ENCODE measurements around the gene PRRT4.

DNA sequence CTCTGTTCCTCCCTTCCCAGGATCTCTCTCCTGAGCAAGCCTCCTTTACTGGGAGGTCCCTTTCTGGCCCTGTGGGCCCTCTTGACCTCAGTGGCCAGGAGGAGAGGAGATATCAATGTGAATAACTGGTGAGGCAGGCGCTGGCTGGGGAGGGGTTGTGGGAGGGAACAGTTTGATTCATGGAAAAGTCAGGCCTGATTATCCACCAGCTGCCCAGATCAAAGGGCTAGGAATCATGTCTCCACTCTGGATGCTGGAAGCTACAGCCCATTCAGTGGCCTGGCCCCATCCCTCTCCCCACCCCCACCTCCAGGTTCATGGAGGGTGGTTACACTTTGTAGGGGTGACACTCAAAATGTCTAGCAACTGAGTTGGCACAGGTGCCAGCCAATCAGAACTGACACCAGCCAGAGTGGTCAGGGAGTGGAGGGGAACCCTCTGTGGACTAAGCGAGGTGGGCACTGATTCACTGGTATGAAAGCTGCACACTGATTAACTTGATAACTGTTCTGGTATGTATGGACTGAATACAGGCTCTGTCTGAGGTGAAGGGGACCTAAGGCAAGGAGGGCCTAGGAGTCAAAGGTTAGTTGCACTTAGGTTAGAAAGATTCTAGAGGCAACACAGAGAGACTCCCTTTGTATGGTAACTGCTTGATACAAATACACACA, 4.8 kb downstream of the PRRT4 start:
- no peak for TF ChIP-seq POLR2A (IDR thresholded peaks at IDR 0.05)
- TF ChIP-seq, protein P1, sequence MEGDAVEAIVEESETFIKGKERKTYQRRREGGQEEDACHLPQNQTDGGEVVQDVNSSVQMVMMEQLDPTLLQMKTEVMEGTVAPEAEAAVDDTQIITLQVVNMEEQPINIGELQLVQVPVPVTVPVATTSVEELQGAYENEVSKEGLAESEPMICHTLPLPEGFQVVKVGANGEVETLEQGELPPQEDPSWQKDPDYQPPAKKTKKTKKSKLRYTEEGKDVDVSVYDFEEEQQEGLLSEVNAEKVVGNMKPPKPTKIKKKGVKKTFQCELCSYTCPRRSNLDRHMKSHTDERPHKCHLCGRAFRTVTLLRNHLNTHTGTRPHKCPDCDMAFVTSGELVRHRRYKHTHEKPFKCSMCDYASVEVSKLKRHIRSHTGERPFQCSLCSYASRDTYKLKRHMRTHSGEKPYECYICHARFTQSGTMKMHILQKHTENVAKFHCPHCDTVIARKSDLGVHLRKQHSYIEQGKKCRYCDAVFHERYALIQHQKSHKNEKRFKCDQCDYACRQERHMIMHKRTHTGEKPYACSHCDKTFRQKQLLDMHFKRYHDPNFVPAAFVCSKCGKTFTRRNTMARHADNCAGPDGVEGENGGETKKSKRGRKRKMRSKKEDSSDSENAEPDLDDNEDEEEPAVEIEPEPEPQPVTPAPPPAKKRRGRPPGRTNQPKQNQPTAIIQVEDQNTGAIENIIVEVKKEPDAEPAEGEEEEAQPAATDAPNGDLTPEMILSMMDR (IDR thresholded peaks at IDR 0.05), result no peak
